Activated CD8-positive, alpha-beta memory T cell treated with anti-CD3 and anti-CD28 coated beads, Interleukin-2, amount 50 U/mL, for 24 hours (primary cell): ENCODE results near the gene CMIP.
"Not testable (repeated sequence)": the region's sequence is repeated elsewhere in the genome, so short reads cannot be mapped to it uniquely, and the experiment has no call there.

Experiments
- DNase-seq: peaks from one replicate; pipeline ENCODE4 v3.0.0-alpha.2; 2020; ENCODE audit errors: extremely low read depth

The CMIP gene

GRCh38 chr16:81681311-81681710 lies 236.7 kb downstream of the CMIP start:
- no peak for DNase-seq

GRCh38 chr16:81684242-81684837 lies 239.7 kb downstream of the CMIP start:
- no peak for DNase-seq

GRCh38 chr16:81684901-81685300 lies 240.3 kb downstream of the CMIP start:
- DNase-seq, result no peak

- DNase-seq, result no peak
Measured at GRCh38 chr16:81686391-81687130, 242.0 kb downstream of the CMIP start.

- DNase-seq, result no peak
Measured at GRCh38 chr16:81687131-81687456, 242.5 kb downstream of the CMIP start.

- DNase-seq, result no peak
Measured at GRCh38 chr16:81688182-81688581, 243.6 kb downstream of the CMIP start.

GRCh38 chr16:81688839-81689238 lies 244.2 kb downstream of the CMIP start:
- not testable (repeated sequence) for DNase-seq

- DNase-seq, result no peak
Measured at GRCh38 chr16:81692021-81692420, 247.4 kb downstream of the CMIP start.

- no peak for DNase-seq
Measured at GRCh38 chr16:81692571-81692970, 248.0 kb downstream of the CMIP start.

- DNase-seq, result no peak
Measured at GRCh38 chr16:81693041-81693743, 248.6 kb downstream of the CMIP start.

GRCh38 chr16:81693744-81694303 lies 249.2 kb downstream of the CMIP start:
- DNase-seq, result no peak

GRCh38 chr16:81694494-81695280 lies 250.1 kb downstream of the CMIP start:
- no peak for DNase-seq

- DNase-seq, result no peak
Measured at GRCh38 chr16:81695321-81696165, 250.9 kb downstream of the CMIP start.

- no peak for DNase-seq
Measured at GRCh38 chr16:81696166-81696960, 251.8 kb downstream of the CMIP start.

- DNase-seq, result no peak
Measured at GRCh38 chr16:81696961-81697615, 252.5 kb downstream of the CMIP start.

GRCh38 chr16:81697616-81698309 lies 253.2 kb downstream of the CMIP start:
- no peak for DNase-seq

- DNase-seq, result no peak
Measured at GRCh38 chr16:81698310-81698641, 253.7 kb downstream of the CMIP start.

GRCh38 chr16:81699596-81699995 lies 255.0 kb downstream of the CMIP start:
- no peak for DNase-seq

GRCh38 chr16:81700071-81700779 lies 255.6 kb downstream of the CMIP start:
- DNase-seq, result no peak
